HEK293T (cell line): ENCODE measurements around the gene AXIN2.

Experiments
- FOXM1 ChIP-seq: fragments of 450-650 bp; IDR thresholded peaks from 2 replicates; pipeline ENCODE4 v1.6.1; 2017; ENCODE audit warnings: mild to moderate bottlenecking, borderline replicate concordance
- NFRKB ChIP-seq: fragments of 450-650 bp; IDR thresholded peaks from 2 replicates; pipeline ENCODE4 v1.6.1; 2016; ENCODE audit warnings: mild to moderate bottlenecking, moderate library complexity
- TARDBP ChIP-seq: fragments of 450-650 bp; IDR thresholded peaks from 2 replicates; pipeline ENCODE4 v1.6.1; 2016

- TF ChIP-seq NFRKB (no peak), FOXM1 (no peak), TARDBP (no peak)
Measured at GRCh38 chr17:65546579-65546978, 14.9 kb downstream of the AXIN2 start.
